IPS DF 4.7 (cell line): ENCODE data around the gene CRBN.

Experiments used
- DNase-seq: peaks from one replicate; pipeline ENCODE4 v3.0.0-alpha.2; 2013; ENCODE audit warnings: low spot score; ENCODE audit errors: extremely low read depth

CRBN gene

DNA sequence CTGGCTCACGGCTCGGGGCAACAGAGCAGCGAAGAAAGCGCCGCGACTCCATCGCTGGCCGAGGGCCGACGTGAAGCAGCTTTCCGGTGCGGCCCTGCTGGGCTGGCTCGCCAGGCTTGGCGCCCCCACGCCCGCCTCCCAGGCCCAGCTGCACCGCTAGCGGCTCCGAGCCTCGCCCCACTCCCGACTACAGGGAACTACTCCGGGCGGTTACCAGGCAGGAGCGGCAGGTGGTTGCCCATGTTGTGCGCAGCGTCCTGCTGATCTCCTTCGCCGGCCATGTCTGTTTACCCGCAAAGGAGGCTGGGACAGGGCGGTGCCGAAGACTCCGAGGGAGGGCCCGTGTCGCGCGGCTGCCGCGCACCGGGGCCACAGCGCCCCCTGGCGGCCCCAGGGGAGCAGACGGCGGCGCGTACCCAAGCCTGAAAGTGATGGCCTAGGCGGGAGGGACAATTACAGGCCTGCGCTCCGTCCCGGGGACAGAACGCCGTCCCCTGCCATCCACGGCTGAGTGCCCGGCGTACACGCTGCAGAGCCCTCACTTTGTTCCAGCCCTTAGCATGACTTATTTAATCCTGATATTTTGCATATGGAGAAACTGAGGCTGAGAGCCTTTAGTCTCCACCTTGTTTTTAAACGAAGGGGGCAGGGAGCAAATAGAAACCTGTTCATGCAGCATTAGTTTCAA, at the start of gene CRBN:
CRBN (minus strand) TSS at position 285 of the 688 bp plus-strand sequence; CDS start at position 281, 4 bp downstream.
- no peak for DNase-seq

DNA sequence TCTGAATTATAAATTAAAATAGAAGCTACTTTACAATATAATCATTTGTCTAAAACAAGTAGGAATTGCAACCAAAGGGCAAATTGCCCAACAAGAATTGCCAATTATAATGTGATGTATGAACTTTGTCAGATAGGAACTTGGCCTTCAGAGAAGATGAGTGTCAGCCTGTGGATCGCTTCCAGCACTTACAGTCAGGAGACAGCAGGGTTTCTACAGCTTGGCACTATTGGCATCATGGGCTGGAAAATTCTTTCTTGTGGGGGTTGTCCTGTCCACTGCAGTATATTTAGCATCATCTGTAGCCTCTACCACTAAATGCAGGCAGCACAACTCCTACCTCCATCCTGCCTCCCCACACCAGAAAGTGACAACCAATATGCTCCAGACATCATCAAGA, 48.1 kb upstream of the CRBN start:
- no peak for DNase-seq

DNA sequence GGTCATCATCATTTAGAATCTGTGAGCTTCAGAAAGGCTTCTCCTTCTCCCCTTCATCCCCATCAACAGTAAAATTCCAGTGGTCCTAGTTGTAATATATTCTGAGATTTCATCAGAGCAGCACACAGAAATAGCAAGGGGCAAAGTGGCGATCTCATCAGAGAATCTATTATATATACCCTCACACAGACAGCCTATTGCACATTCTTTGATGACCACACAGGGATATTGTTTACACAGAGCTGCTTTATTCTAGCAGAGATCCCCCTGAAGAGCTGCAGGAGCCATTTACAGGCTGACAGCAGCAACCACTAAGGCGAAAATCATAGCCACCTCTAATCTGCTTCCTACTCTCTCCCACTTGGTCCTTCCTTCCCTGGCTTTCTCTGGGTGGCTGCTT, 42.0 kb upstream of the CRBN start:
- DNase-seq: no peak

DNA sequence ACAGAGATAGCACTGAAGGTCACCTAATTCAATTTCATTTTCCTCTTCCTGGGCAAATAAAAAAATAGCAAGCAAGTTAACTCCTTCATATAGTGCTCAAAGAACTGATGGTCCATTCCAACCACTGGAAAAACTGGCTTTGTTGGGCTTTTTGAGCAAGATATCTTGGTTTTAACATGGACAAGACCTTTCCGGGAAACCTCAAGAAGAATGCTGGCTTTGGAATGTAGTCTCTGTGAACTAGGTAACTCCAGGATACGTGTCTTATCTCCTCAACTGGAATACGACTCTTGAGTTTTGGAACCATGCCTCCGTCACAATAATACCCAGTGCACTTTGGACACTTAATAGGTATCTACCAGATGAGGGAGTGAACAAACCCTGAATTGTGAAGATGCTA, 36.9 kb upstream of the CRBN start:
- DNase-seq: no peak

DNA sequence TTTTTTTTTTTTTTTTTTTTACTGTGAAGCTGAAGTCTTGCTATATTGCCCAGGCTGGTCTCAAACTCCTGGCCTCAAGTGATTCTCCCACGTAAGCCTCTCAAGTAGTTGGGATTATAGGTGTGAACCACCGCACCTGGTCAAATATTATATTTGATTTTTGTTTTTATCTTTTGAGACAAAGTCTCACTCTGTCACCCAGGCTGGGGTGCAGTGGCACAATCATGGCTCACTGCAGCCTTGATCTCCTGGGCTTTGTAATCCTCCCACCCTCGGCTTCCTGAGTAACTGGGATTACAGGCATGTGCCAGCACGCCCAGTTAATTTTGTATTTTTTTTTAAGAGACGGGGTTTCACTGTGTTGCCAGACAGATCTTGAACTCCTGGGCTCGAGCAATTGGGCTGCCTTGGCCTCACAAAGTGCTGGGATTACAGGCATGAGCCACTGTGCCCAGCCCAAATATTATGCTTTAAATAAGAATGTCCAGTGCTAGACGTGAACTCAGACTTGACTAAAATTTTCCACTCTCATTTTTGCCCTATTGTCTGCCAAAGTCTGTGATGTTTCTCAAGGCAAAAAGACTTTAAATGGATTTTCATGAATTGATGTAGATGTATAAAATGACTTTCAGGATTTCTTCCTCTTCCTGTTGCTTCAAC, 33.4 kb upstream of the CRBN start:
- DNase-seq: no peak

DNA sequence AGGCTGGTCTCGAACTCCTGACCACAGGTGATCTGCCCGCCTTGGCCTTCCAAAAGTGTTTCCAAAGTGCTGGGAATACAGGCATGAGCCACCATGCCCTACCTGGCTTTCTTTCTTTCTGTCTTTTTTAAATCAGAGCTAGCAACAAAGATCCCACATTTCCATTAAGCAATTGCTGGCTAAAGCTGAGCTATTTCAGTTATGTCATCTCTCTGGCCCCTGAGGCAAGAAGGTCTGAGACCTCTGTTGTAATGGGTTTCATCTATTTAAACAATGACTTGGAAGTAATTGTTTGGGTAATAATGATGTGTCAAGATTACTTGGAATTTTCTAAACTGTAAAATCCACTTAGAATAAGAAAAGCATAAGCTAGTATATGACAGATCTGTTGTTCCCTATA, 30.2 kb upstream of the CRBN start:
- no peak for DNase-seq

DNA sequence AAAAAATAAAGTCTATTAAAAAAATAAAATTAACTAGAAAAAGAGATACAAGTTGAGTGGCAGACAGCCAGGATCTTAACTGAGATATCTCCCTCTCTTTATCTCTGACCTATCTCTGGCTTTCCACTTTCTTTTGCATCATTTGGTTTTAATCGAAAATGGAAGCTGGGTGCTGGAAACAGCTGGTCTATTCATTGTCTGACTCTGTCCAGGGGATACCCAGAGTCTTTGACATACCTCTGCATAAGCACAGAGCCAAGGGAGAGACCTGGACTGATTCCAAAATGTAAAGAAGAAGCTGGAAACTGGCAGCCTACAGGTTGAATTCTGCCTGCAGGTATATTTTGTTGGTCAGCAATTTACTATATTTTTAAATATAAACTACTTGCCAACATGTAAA, 29.6 kb upstream of the CRBN start:
- no peak for DNase-seq

DNA sequence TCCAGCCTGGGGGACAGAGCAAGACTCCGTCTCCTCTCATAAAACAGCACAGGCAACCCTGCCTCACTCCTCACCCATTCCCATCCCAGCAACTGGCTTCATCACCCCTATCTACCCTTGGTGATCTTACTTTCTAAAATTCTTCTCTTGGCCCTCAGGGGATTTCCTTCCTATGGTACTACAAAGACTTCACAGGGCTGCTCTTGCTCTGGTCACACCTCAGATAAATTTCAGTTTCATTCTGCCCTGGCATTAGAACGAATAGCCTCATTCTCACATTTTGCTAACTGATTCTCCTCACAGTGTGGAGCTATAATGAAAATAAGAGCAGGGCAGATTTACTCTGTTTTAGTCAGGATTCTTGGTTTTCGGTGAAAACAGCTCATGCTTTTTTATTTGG, 22.1 kb upstream of the CRBN start:
- no peak for DNase-seq

DNA sequence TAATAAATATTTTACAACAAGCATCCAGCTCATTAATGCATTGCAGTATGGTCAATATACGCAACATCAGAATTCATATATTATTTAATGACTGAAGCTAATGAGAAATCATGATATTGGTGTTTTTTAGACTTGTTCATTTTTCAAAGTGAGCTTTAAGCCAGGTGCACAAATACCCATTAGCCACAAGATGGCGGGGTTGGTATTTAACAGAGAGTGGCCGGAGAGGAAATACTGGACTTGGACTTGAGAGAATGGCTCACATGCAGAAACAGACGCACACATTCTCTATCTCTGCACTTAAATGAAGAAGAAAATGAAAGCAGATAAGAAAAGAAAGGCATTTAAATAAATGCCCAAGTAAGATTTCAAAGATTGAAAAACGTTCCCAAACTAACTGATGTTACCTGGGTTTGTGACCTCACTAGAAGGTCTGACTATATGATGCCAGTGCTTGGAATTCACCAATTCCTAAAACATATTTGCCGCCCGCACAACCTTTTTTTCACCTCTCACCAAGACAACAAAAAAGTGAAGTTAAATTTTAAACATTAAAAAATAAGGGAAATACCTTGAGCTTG, 21.2 kb upstream of the CRBN start:
- peak; percentile 19 for DNase-seq

DNA sequence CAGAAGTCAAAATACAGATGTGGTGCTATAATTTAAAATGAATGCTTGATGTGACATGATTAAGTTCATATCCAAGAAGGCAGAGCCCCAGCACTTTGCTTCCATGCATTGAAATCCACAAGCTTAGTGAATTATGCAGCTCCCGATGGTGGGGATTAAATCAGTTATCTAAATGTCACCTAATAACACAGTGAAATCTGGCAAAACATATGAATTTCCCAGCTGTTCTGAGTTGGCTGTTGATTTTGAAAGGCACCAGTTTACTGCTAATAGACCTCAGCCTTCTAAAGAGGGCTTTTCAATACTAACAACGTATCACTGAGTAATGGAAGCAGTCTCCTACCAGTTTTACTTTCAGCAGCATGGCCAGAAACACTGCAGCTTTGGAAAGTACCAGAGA, 19.8 kb upstream of the CRBN start:
- DNase-seq: no peak

DNA sequence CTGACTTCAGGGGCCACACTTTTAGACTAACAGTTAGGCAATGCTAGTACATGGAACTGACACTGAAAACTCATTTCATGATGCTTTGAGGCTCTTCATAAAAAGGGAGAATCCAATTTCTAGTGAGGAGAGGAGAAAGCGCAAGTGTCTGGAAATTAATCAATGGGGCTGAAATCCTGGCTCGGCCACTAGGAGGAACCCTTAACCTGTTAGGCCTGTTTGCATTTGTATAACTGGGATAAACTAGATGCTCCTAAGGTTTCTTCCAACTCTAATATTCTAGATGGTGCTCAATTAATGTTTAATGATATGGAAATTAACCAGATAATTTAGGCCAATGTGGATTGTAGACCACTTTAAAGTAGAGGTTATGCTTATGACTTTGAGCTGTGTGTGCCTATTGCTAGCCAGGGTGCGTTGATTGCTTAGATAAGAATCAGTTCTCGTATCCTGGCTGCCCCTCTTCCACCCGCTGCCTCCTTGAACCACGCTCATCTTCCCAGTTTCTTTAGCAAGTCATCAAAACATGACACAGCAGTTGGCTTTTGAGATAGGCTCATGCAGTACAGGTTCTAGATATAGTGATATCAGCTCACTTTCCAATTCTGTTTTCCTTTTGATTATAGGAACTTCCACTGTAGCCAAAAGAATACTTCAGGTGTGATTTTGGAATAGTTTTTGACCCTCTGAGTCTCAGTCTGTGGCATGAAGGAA, 16.8 kb upstream of the CRBN start:
- peak; percentile 7 for DNase-seq

DNA sequence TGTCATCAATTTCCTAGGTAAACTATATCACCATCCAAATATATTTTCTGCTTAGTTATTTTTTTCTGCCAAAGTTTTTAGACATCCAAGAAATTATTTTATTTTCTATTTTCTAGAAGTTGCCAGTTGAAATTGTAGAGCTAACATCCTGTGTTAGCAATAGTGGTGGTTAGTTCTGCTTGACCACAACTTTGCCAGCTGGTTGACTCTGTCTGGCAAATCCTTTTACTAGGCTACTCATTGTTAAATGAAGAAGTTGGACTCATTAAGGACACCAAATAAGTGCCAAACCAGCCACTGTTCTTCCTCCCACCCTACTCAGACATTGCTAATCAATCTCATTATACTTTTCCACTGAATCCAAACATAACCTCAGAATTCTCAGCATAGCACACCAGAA, 15.4 kb upstream of the CRBN start:
- DNase-seq: no peak

DNA sequence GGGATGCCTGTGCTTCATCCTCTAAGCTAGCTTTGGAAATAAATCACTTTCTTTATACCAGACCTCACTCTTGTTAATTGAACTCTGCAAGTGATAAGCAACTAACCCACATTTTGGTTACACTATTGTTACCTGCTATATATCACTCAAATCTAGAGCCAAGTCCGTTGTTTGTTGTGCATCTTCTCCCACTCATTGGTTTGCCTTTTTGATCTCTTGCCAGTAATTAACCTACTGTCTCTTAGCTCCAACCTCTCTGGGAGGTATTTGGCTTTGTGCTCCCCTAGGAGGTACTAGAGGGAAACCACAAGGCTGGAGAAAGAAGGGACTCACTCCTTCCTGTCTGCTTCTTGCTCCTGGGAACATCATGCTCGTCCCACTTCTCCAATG, 12.8 kb upstream of the CRBN start:
- DNase-seq: no peak

DNA sequence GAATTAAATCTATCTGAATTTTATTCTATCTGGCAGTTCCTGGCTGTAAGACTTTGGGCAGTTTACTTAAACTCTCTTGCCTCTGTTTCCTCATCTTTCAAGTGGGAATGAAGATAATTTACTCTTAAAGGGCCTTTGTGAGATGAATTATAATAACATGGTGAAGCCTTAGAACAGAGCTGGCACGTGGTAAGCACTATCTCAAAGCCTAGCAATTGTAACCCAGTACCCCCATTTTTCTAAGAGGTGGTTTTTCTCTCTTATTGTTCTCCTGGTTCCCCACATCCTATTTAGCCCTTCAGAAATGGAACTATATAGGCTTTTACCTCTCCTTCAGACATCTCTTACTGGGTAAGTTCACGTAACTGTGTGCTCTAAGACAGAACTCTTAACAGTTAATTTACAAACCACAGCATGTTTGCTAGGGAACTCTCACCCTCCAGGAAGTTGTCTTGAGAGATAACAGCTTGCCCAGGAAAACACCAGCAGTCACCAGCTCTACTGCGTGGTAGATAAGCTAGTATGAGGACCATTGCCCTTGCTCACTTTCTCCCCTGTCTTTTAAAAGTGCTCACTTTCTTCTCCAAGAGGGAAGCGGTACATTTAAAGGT, 12.3 kb upstream of the CRBN start:
- no peak for DNase-seq

DNA sequence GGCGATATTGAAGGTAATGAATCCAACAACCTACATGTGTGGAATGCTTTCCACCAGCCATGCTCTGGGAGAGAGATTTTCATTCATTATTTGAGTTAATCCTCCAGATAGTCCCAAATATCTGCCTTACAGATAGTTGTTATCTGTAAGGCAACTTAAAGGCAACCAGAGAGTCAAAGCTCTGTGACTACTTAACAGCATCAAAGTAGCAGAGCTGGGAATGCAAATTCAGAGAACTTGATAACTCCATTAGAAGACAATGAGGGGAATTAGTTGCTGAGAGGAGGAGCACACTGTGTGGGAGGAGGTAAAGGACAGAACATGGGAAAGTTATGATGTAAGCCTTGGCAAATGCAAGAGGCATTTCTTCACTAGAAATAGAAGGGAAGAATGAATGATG, 10.5 kb upstream of the CRBN start:
- no peak for DNase-seq

DNA sequence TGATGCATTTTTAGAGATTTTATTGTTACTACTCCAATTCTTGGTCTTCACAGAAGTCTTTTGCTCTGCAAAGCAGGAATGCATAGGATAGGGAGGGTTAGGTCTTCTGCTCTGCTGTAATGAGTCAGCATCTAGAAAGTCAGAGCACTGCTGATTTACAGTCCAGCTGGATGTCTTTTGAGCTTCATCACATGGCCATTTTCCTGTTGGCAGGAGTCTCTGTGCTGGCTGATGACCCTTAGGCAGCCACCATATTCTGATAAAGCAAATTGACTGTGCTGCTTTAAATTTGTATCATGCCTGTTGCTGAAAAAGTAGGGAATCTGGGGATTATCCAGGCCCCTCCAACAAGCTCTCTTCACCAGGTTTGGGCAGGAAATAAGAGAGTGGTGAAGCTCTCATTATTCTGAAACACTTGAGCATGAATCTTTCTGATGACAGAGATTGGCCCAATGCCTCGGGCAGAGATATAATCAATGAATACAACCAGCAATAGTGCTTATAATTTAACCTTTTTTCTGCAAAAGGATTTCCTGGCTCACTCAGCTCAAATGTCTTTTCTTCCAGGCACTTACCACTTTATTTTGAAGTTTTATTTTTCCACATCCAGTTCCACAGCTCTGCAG, 9.7 kb upstream of the CRBN start:
- no peak for DNase-seq

DNA sequence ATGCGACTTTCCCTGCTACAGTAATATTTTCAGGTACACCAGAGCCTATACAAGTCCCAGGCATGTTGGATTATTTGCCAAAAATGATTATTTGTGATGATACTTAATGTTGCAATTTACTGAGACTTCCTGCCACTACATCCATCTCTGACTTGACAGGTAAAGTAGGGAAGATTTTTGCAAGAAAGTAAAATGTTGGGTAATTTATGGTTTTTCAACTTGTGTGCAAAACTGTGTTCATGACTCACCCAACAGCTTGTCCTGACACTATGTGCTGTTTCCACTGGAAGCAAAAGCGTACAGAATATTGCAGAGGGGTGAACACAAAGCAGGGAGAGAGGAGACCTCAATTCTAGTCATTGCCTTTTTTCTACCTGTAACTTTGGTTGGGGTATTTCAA, 5.4 kb upstream of the CRBN start:
- DNase-seq: no peak

DNA sequence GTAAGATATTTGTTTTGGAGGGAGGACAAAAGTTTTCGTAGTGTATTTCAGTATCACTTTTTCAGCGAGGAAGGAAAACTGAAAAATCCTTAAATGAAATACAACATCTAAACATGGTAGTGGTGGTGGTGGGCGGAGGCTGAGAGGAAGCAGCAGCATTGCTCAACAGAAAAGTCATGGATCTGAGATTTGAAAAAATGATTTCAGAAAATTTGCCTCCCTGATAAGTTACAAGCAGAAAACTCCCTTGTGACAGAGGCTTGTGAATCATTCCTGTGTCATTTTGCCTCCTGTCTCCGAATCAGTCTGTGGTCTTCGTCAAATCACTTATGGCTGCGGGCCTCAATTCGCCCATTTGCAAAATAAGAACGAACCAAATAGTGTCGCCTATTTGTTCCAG, 965 bp upstream of the CRBN start:
- no peak for DNase-seq

DNA sequence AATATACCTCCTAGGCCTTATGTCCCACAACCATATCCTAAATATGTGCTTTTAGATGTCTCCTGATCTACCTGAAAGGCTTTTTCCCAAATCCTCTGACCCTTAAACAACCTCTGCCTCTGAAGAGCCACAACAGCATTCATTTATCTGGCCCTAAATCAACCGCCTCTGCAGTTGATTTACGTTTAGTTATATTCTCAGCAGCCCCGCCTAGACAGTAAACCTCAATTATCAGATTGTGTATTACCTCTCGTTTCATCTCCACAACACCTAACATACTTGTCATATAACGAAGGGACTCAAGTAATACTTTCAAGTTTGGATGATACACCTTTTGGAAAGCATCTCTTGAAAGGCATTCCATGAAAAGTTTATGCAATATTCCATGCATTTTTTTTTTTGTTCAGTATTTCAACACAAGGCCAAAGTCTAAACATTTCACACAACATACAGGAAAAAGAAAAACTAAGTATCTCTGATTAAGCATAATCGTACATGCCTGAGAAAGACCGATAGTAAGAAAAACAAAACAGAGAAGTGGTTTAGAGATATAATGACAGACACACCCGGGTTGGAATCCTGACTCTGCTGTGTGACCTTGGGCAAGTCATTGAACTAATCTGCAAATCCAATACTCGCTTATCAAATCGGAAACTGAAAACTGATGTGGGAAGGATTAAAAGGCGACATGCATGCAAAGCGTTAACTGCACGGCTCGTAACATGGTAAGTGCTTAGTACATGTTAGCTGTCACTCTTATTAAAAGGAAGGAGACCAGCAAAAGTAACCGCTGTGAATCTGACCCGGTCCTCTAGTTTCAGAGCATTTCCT, 778 bp downstream of the CRBN start:
- DNase-seq: no peak

DNA sequence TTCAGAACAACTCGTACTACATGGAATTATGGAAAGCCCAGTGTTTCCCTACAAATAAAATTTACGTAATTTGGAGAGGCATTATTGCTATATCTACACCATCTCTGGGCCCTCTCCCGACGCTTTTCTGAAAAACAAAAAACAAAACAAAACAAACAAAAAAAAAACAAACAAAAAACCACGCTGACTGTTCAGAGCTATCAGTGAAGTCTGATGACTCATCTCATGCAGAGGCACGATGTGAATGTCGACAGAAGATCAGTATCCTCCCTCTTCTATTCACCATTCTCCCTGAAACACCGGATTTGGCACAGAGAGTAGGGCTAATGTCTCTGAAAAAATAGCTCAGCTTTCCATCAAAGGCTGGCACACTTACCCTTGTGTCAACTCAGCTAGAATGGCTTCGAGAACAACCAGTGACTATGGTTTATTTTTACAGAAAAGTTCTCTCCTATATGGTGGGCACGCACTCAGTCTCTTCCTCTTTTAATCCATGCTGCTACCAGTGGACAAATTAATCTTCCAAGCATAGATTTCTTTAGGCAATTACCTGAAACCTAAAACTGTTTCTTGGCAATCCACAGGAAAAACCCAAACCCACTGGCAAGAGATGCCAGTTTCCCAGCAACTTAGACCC, 1.5 kb downstream of the CRBN start:
- DNase-seq: no peak
